IMR-90 (cell line): ENCODE results near the gene NUP50. TPM values are rescaled to one million over a fixed set of nuclear protein-coding genes. Genes with fewer than 3 reads are reported as not detected.

ENCODE experiments used
- ATAC-seq: fragments of 200-7000 bp; cut with Tn5 transposase; 2 replicates; pipeline ENCODE4 v1.9.1; 2020; ENCODE audit warnings: low read depth, mild to moderate bottlenecking, moderate library complexity
- BruUV-seq: library from RNA; stranded (reverse); fragments of 400-500 nt; replicated peaks from 2 replicates; lab custom pipeline; 2021; lab: Mats Ljungman, UMichigan
- CTCF ChIA-PET: fragments of 300-600 bp; formaldehyde crosslinking; extraction: SDS; loops from one replicate; lab custom pipeline; 2021; ENCODE audit warnings: antibody characterized with exemption; lab: Yijun Ruan, JAX
- POLR2A ChIA-PET: fragments of 300-600 bp; sonication (Branson Sonifier 250); formaldehyde crosslinking; loops from one replicate; lab custom pipeline; 2022; ENCODE audit warnings: antibody characterized with exemption; ENCODE audit not compliant: unreplicated experiment; lab: Charles Lee
- DNase-seq: peaks from one replicate; pipeline ENCODE4 v3.0.0; 2013
- H2AFZ ChIP-seq: replicated peaks from 2 replicates; pipeline ENCODE3; 2013; ENCODE audit warnings: low read length, mild to moderate bottlenecking; ENCODE audit not compliant: poor library complexity
- H2AK5ac ChIP-seq: 2 replicates; pipeline ENCODE4 v1.6.1; 2013; ENCODE audit warnings: low read depth, low read length, inconsistent platforms
- H2AK9ac ChIP-seq: replicated peaks from 2 replicates; pipeline ENCODE3; 2013; ENCODE audit warnings: mild to moderate bottlenecking, low read depth, low read length, moderate library complexity; ENCODE audit not compliant: poor library complexity
- H2BK120ac ChIP-seq: 2 replicates; pipeline ENCODE4 v1.6.1; 2013; ENCODE audit warnings: low read depth, low read length, inconsistent platforms
- H2BK15ac ChIP-seq: 3 replicates; pipeline ENCODE4 v1.6.1; 2013; ENCODE audit warnings: low read depth, low read length, inconsistent platforms
- H2BK20ac ChIP-seq: 2 replicates; pipeline ENCODE4 v1.6.1; 2013; ENCODE audit warnings: low read depth, mild to moderate bottlenecking, inconsistent platforms, low read length, moderate library complexity
- H2BK5ac ChIP-seq: 2 replicates; pipeline ENCODE4 v1.6.1; 2013; ENCODE audit warnings: mild to moderate bottlenecking, low read depth, low read length, inconsistent platforms; ENCODE audit not compliant: poor library complexity, severe bottlenecking
- H3K14ac ChIP-seq: replicated peaks from 2 replicates; pipeline ENCODE4 v1.6.1; 2013; ENCODE audit warnings: low read depth, low read length, inconsistent platforms
- H3K18ac ChIP-seq: 2 replicates; pipeline ENCODE4 v1.6.1; 2013; ENCODE audit warnings: low read depth, low read length, control low read depth
- H3K23ac ChIP-seq: 2 replicates; pipeline ENCODE4 v1.6.1; 2013; ENCODE audit warnings: low read depth, low read length, inconsistent platforms
- H3K27ac ChIP-seq: 2 replicates; pipeline ENCODE4 v1.5.1; 2013; ENCODE audit warnings: mild to moderate bottlenecking, control low read depth, low read length; ENCODE audit not compliant: insufficient read depth
- H3K27me3 ChIP-seq: 2 replicates; pipeline ENCODE4 v1.6.1; 2013; ENCODE audit warnings: low read length; ENCODE audit not compliant: control insufficient read depth, insufficient read depth
- H3K36me3 ChIP-seq: 2 replicates; pipeline ENCODE4 v1.6.1; 2013; ENCODE audit warnings: low read length, mixed read lengths; ENCODE audit not compliant: control insufficient read depth, insufficient read depth
- H3K4ac ChIP-seq: 2 replicates; pipeline ENCODE4 v1.6.1; 2013; ENCODE audit warnings: low read depth, low read length, inconsistent platforms
- H3K4me1 ChIP-seq: 2 replicates; pipeline ENCODE4 v1.6.1; 2013; ENCODE audit warnings: low read length, mixed read lengths; ENCODE audit not compliant: control insufficient read depth, insufficient read depth
- H3K4me2 ChIP-seq: 2 replicates; pipeline ENCODE4 v1.6.1; 2013; ENCODE audit warnings: low read depth, mild to moderate bottlenecking, control low read depth, low read length, moderate library complexity
- H3K4me3 ChIP-seq: 2 replicates; pipeline ENCODE4 v1.5.1; 2013; ENCODE audit warnings: low read depth, mild to moderate bottlenecking, control low read depth, low read length, moderate library complexity; ENCODE audit not compliant: insufficient read depth
- H3K56ac ChIP-seq: 2 replicates; pipeline ENCODE4 v1.6.1; 2013; ENCODE audit warnings: low read length, inconsistent platforms; ENCODE audit not compliant: insufficient read depth; ENCODE audit errors: extremely low read depth
- H3K79me1 ChIP-seq, 2 experiments: 2 replicates each; pipeline ENCODE4 v1.6.1; 2013; ENCODE audit warnings: low read length in 2 of 2, inconsistent platforms in 1 of 2, low read depth in 1 of 2
- H3K9ac ChIP-seq: 2 replicates; pipeline ENCODE4 v1.6.1; 2013; ENCODE audit warnings: low read depth, low read length, control low read depth
- H3K9me1 ChIP-seq: 2 replicates; pipeline ENCODE4 v1.6.1; 2013; ENCODE audit warnings: low read length, inconsistent platforms; ENCODE audit not compliant: insufficient read depth
- H3K9me3 ChIP-seq: 2 replicates; pipeline ENCODE4 v1.6.1; 2013; ENCODE audit warnings: low read length; ENCODE audit not compliant: control insufficient read depth, insufficient read depth
- H4K20me1 ChIP-seq: 2 replicates; pipeline ENCODE4 v1.6.1; 2013; ENCODE audit warnings: low read length, inconsistent platforms; ENCODE audit not compliant: insufficient read depth
- H4K5ac ChIP-seq: 2 replicates; pipeline ENCODE4 v1.6.1; 2013; ENCODE audit warnings: mild to moderate bottlenecking, low read depth, low read length, control low read depth
- H4K8ac ChIP-seq, 2 experiments: 2 replicates each; pipeline ENCODE4 v1.6.1; 2013; ENCODE audit warnings: low read depth in 2 of 2, low read length in 2 of 2, control low read depth in 1 of 2, inconsistent platforms in 1 of 2
- H4K91ac ChIP-seq: 2 replicates; pipeline ENCODE4 v1.6.1; 2013; ENCODE audit warnings: low read depth, low read length, inconsistent platforms; ENCODE audit not compliant: insufficient read depth
- BHLHE40 ChIP-seq: fragments of 150-350 bp; IDR thresholded peaks from 2 replicates; pipeline ENCODE4 v1.6.1; 2016; ENCODE audit warnings: mild to moderate bottlenecking, low read depth, low read length
- CTCF ChIP-seq: conservative IDR thresholded peaks from 2 replicates; pipeline ENCODE4 v1.5.1; 2012; ENCODE audit warnings: mild to moderate bottlenecking, low read depth, low read length, improper control_type of control experiment
- FOS ChIP-seq: fragments of 150-350 bp; IDR thresholded peaks from 2 replicates; pipeline ENCODE4 v1.6.1; 2016; ENCODE audit warnings: low read depth, low read length
- MAFK ChIP-seq: IDR thresholded peaks from 2 replicates; pipeline ENCODE4 v1.6.1; 2012; ENCODE audit warnings: low read depth, low read length, improper control_type of control experiment
- MAZ ChIP-seq: IDR thresholded peaks from 2 replicates; pipeline ENCODE4 v1.6.1; 2012; ENCODE audit warnings: low read depth, mild to moderate bottlenecking, low read length, improper control_type of control experiment, moderate library complexity, borderline replicate concordance
- MXI1 ChIP-seq: IDR thresholded peaks from 2 replicates; pipeline ENCODE4 v1.6.1; 2012; ENCODE audit warnings: low read depth, mild to moderate bottlenecking, low read length, moderate library complexity, borderline replicate concordance
- NFE2L2 ChIP-seq: fragments of 150-350 bp; IDR thresholded peaks from 2 replicates; pipeline ENCODE4 v1.6.1; 2016; ENCODE audit warnings: low read depth, mild to moderate bottlenecking, low read length
- POLR2A ChIP-seq: IDR thresholded peaks from 2 replicates; pipeline ENCODE4 v1.6.1; 2012; ENCODE audit warnings: mild to moderate bottlenecking, low read depth, low read length
- RAD21 ChIP-seq: IDR thresholded peaks from 2 replicates; pipeline ENCODE4 v1.6.1; 2012; ENCODE audit warnings: low read length, improper control_type of control experiment
- SMC3 ChIP-seq: fragments of 150-350 bp; IDR thresholded peaks from 2 replicates; pipeline ENCODE4 v1.6.1; 2016; ENCODE audit warnings: low read depth, mild to moderate bottlenecking, antibody characterized with exemption, low read length, moderate library complexity
- USF2 ChIP-seq: fragments of 150-350 bp; IDR thresholded peaks from 2 replicates; pipeline ENCODE4 v1.6.1; 2017; ENCODE audit warnings: mild to moderate bottlenecking, antibody characterized with exemption, low read length, low read depth
- WGBS, 2 experiments: methylation state at CpG; one replicate each; pipeline versions ENCODE4 v1.1.5 to v1.1.7; 2013; ENCODE audit warnings: missing lambda C conversion rate in 2 of 2; ENCODE audit not compliant: insufficient read length in 1 of 2; ENCODE audit errors: extremely low coverage in 2 of 2; 5-methylcytosine and 5-hydroxymethylcytosine counted together
- dilution Hi-C: fragments of 300-500 bp; cut with HindIII; formaldehyde crosslinking; loops from one replicate; pipeline ENCODE4 v1.14.3; 2018; ENCODE audit warnings: low sequenced_read_pairs; ENCODE audit not compliant: unreplicated experiment
- in situ Hi-C: fragments of 300-500 bp; cut with MboI; formaldehyde crosslinking; loops from 3 replicates; pipeline ENCODE4 v1.14.3; 2019; ENCODE audit warnings: low sequenced_read_pairs, inconsistent platforms, mixed read lengths
- intact Hi-C: fragments of 100-400 bp; cut with micrococcal nuclease; formaldehyde crosslinking; loops from 2 replicates; pipeline ENCODE4 v1.10.0; 2022
- polyA plus RNA-seq, 3 experiments: library from polyadenylated mRNA; depleted of rRNA; stranded (reverse); fragments of >200 nt; gene quantifications; 2 replicates each; pipeline ENCODE4 v1.2.3, GENCODE V29; 2012; ENCODE audit warnings: low replicate concordance in 1 of 3
- total RNA-seq: library from RNA; depleted of rRNA; stranded (reverse); fragments of >200 nt; gene quantifications from 2 replicates; pipeline ENCODE4 v1.2.3, GENCODE V29; 2012

Gene NUP50
- total and polyA plus RNA-seq, 2 of the 4 experiments (the other 2 are of a cell fraction): 12.8 to 65.4 TPM

- H3K9me3 ChIP-seq: no peaks in the 10 kb centered on the region
- H4K8ac ChIP-seq: no peak overlapping the region; a peak in 1 of 4 replicates
- ATAC-seq (peak; percentile 81), DNase-seq (peak; percentile 96)
- no peak overlapping the region for H4K91ac ChIP-seq
- no CpG with 5 or more reads among the region's 14 CpGs for WGBS, 2 experiments
- peaks cover 45% of the 10 kb centered on the region for H3K4me1 ChIP-seq
- intact Hi-C loops: loop anchor here (1.0 to 2.0 kb wide), 2 partner anchors 28 to 237 kb away; partner anchors contain the start of gene KIAA0930
- H2BK5ac ChIP-seq: peak overlapping the region; percentile 77
- peak overlapping the region; percentile 86 for H3K4me2 ChIP-seq
- H3K27ac ChIP-seq: peak overlapping the region; percentile 75
- H3K9ac ChIP-seq: peak overlapping the region; percentile 59
- peak overlapping the region; percentile 59; the same call in 1 of the 3 replicates for H2BK15ac ChIP-seq
- H3K18ac ChIP-seq: no peak overlapping the region; the same call in 1 of the 2 replicates
- H3K79me1 ChIP-seq: peaks cover 31 to 79% of the 10 kb centered on the region in 2 experiments
- no TSS peak for BruUV-seq
- peak overlapping the region; percentile 54; the same call in 1 of the 2 replicates for H3K56ac ChIP-seq
- H3K36me3 ChIP-seq: peaks cover 2% of the 10 kb centered on the region; the same call in 1 of the 2 replicates
- peak overlapping the region; percentile 82 for H2BK20ac ChIP-seq
- H3K27me3 ChIP-seq: no peaks in the 10 kb centered on the region
- peak overlapping the region; percentile 87 for H2AK9ac ChIP-seq
- H2BK120ac ChIP-seq: peak overlapping the region; percentile 82
- H4K20me1 ChIP-seq: peaks cover 51% of the 10 kb centered on the region
- H3K14ac ChIP-seq: peak overlapping the region; percentile 87; the same call in 1 of the 2 replicates
- peak overlapping the region; percentile 98; the same call in 1 of the 2 replicates for H2AK5ac ChIP-seq
- peaks cover 43% of the 10 kb centered on the region for H3K9me1 ChIP-seq
- H3K23ac ChIP-seq: peak overlapping the region; percentile 66; the same call in 1 of the 2 replicates
- dilution Hi-C loops: no loop called here
- CTCF ChIA-PET: interaction anchor here (1.0 kb wide), 1 partner anchor 180 kb away, joined by 4 read pairs; no protein-coding TSS in a partner anchor
- no peak overlapping the region for H4K5ac ChIP-seq
- TF ChIP-seq NFE2L2 (peak; percentile 89), CTCF (peak; percentile 17; the same call in 1 of the 2 replicates), POLR2A (peak; percentile 84), MAFK (peak; percentile 58), SMC3 (no peak; the same call in 1 of the 2 replicates), BHLHE40 (no peak), MAZ (peak; percentile 85), RAD21 (peak; percentile 29), USF2 (peak; percentile 42; the same call in 1 of the 2 replicates), FOS (peak; percentile 71; the same call in 1 of the 2 replicates), MXI1 (peak; percentile 24; the same call in 1 of the 2 replicates)
- POLR2A ChIA-PET: interaction anchor here (0.6 kb wide), 1 partner anchor 48 kb away, joined by 3 read pairs; the partner anchor contains the start of gene NUP50
- H3K4ac ChIP-seq: peak overlapping the region; percentile 80
- H2AFZ ChIP-seq: peak overlapping the region; percentile 82
- peak overlapping the region; percentile 30 for H3K4me3 ChIP-seq
- in situ Hi-C loops: no loop called here
These were observed 48.6 kb downstream of the NUP50 start for GRCh38 chr22:45212306-45212709.
